NOMO-1 treated with dmso at 0.1 percent for 144 hours (cell line): ENCODE measurements around the gene ORC4.

Experiments
- DNase-seq: peaks from one replicate; lab custom pipeline; 2025; ENCODE audit not compliant: unreplicated experiment; lab: John Stamatoyannopoulos, UW

The ORC4 gene

DNA sequence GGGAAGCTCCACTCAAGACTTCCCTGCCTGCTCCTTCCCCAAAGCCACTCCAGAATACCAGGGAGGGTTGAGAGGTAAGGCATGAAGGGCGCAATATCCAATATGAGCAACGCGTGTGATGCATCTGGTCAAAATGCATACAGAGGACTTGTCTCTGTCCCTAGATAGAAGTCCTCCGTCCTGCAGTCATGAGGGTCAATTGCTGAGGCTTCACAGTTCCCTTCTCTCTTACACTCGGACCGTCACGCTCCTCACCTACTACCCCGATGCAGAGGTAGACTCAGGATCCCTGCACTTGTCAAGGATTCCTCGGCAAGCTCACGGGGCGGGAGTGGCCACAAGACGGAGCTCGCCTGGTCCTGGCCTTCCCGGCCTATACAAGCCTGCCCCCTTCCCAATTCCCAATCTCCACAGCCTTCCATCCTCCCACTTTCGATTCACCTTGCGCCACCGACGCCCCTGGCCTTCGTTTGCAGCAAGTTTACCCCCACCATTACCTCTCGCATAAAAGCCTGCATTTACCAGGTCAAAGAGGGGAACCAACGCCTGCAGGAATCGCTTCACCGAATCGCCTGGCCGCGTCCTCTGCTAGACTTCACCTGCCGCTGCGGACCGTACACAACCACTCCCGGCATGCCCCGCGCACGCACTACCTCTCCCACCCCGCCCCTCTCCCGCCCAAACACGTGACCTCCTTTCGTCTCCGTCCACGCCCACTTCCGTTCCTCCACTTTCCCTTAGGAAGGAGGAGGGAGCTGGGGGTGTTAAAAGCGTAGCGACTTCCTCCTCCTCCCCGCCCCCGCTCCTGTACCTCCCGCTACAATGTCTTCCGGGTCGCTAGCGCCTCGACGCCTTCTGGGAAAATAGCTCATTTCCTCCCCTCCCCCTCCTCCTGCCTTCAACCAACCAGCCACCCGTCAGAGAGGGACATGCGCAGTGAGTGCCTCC, at the start of gene ORC4:
TSS of gene ORC4 (minus strand) at position 627 of the 948 bp plus-strand sequence. CDS start 44,779 bp downstream, outside the sequence.
- peak; percentile 98 for DNase-seq

GRCh38 chr2:148067801-148068200, 47.3 kb upstream of the ORC4 start:
- no peak for DNase-seq

DNA sequence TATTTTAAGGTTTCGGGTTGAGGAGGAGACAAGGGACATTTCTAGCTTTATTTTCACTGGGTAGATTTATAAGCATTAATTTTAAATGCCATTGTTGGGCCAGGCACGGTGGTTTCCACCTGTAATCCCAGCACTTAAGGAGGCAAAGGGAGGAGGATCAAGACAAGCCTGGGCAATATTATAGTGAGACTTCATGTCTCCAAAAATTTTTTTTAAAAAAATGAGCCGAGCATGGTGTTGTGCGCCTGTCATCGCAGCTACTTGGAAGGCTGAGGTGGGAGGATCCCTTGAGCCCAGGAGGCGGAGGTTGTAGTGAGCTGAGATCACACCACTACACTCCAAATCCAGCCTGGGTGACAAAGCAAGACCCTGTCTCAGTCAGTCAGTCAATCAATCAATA, 45.4 kb upstream of the ORC4 start:
- DNase-seq: no peak

- DNase-seq: no peak
Measured at GRCh38 chr2:148063633-148064032, 43.1 kb upstream of the ORC4 start.

- no peak for DNase-seq
Measured at GRCh38 chr2:148058641-148059040, 38.1 kb upstream of the ORC4 start.

- DNase-seq: no peak
Measured at GRCh38 chr2:148052687-148053086, 32.1 kb upstream of the ORC4 start.

- DNase-seq: no peak
Measured at GRCh38 chr2:148049284-148049683, 28.7 kb upstream of the ORC4 start.

DNA sequence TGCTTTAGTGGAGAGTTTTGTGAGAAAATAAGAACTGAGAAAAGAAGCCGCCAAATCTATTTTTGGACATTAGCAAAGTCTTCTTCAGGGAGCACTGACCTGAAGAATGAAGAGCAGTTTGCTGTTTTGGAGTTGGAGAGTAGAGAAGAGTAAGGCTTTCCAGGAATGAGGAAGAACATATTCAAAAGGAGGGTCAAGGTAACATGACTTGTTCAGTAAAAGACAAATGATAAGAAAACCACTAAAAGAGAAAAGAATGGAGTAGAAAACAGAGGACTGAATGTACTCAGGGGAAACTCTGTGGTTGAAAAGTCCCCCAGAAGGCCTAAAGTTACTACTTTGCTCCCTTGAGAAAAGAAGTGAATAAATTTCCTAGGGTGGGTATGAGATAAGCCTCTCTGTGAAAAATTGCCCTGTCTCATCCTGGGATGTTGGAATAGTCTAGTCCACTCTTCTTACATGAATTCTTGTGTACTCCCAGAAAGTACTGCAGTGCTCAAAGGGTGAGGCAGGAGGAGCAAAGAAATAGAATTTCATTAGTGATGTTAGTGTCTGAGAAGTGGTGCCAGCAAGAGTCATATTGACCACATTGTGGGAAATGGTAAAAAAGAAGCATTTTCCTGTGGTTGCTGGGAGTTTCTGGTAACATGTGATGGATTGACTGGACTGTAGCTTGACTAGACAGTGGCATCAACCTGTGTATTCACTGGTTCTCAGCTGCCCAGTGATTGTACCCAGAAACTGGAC, 28.1 kb upstream of the ORC4 start:
- DNase-seq: no peak

GRCh38 chr2:148046802-148047201, 26.3 kb upstream of the ORC4 start:
- no peak for DNase-seq

DNA sequence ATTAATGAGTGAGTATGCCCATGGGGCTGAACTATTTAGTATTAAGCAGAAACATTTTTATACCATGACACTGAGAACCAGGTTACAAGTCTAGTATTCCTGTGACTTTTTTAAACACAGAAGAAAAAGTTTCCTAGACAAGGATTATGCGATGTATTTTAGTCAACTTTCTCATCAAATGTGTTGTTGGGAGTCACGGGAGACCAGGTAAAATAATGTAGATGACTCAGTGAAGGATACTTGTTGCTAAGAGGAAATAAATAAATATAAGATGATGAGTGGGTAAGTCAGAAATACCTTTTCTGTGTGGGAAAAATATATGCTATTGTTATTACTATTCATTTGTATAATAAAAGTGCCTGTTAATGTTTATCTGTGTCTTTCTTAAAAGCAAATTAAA, 23.8 kb upstream of the ORC4 start:
- DNase-seq: no peak

DNA sequence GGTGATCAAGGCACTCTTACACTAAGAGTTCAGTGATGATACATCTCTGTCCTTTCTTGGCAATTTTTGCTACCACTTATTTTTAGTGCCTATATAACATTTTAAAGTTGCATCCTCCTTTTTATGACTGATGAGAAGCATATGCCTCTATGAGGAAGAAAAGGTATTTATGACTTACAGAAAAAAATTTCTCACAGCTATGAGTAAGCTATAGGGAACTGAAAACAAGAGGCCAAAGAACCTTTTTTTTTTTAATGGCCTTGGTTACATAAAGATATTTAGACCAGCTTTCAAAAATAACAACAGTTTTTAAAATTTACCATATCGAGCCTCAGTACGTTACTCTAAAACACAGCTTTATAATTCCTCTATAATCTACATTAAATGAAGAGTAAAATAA, 21.7 kb upstream of the ORC4 start:
- peak; percentile 69 for DNase-seq

GRCh38 chr2:148039783-148040182, 19.2 kb upstream of the ORC4 start:
- DNase-seq: no peak

DNA sequence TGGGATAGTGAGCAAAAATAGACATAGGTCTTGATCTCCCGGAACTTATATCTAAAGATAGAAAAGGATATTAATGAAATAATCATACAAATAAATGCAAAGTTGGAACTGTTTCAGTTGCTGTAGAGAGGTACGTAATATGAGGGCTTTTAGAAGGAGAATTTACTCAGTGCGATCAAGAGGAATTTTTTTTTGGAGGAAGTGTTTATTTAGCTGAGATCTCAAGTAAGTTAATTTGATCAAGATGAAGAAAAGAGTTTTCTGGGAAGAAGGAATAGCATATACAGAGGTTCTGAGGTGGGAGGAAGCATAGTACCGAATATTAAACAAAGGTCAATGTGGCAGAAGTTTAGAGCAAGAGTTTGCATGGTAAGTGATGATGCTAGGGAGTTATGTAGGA, 11.7 kb upstream of the ORC4 start:
- no peak for DNase-seq

DNA sequence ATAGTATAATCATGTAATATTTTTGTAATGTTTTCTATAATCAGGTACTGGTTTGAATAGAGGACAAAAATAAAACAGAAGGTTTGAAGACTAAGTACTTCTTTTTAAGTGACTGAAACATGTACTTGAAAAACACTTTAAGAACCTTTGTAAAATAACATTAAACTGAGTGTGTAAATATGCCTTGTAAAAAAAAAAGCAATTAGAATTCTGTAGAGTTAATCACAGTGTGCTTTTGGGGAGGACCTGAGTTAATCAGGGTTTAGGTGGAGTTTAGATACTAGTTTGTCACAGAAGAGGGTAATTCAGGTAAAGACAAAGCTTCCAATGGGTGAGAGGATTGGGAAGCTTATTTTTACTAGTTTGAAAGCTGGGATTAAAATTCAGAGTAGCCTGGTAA, 10.6 kb upstream of the ORC4 start:
- no peak for DNase-seq

- no peak for DNase-seq
Measured at GRCh38 chr2:148028781-148029180, 8.2 kb upstream of the ORC4 start.

DNA sequence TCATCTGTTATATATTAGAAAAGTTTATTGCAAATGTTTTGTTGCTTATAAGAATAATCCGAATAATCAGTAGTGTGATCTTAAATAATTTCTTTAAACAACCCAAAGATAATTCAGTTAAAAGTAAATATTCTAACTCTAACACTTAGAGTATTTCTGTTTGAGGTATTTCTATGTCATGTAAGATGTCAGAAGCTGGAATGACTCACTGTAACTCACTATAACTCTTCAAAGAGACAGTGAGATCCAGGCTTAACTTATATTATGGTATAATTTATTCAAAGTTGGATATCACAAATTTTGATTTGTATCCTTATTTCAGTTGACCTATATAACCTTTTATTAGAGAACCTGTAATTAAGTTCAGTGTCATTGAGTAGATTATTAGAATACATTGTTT, 7.3 kb upstream of the ORC4 start:
- DNase-seq: no peak

DNA sequence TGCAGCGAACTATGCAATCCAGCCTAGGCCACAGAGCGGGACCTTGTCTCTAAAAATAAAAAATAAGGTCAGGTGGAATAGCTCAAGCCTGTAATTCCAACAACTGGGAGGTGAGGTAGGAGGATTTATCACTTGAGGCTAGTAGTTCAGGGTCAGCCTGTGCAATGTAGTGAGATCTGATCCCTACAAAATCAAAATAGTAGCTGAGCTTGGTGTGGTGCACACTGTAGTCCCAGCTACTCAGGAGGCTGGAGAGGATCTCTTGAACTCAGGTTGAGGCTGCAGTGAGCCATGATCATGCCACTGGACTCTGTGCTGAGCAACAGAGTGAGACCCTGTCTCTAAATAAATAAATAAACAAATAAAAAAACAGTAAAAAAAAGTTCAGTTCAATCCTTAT, 6.0 kb upstream of the ORC4 start:
- DNase-seq: no peak

DNA sequence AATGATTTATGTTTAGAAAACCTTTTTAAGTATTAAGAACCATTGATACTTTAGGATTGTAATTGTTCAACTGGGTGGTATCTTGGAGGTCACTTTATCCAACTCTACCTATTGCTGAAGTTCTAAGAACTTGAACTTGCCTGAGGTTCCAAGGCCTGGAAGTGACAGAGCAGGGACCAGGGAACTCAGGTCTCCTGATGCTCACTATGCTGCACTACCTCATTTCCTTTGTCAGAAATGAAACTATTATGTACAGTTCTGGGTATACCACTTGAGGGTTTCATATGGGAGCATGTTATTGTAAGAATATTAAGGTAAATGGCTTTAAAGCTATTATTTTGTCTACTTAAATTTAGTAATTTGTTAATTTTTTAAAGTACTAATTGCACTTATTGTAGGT, 3.3 kb upstream of the ORC4 start:
- DNase-seq: no peak

DNA sequence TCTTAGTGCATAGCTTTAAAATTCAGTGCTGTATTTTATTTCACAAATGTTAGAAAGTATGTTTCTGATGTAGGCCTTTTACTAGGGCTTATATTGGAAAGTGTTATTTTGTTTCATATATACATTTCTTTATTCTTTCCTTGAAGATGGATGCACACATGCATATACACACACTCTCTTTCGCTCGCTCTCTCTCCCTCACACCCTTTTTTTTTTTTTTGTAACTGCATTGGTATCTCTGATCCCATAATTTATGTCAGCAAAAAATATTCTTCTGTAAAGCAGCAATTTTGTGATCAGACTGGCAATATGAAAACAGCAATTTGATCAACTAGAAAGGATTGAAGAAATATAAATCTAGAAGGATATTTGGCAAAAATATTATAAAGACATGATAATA, 2.3 kb upstream of the ORC4 start:
- DNase-seq: no peak

DNA sequence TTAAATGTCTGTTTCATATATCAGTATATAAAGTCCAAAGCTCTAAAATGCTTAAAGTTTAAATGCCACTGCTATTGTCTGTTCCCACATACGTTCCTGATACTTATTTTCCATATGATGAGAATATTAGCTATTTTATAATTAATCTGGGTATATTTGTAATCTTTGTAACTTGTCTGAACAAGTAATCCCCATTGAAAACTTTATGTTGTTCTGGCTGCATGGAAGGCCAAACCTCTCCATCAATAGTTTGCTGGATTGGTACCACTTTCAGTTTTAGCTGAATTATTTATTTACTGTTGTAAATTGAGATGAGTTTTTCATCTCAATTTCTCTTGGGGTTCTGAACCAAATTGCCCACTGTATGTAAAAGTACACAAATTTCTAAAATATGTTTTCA, 1.8 kb upstream of the ORC4 start:
- no peak for DNase-seq

DNA sequence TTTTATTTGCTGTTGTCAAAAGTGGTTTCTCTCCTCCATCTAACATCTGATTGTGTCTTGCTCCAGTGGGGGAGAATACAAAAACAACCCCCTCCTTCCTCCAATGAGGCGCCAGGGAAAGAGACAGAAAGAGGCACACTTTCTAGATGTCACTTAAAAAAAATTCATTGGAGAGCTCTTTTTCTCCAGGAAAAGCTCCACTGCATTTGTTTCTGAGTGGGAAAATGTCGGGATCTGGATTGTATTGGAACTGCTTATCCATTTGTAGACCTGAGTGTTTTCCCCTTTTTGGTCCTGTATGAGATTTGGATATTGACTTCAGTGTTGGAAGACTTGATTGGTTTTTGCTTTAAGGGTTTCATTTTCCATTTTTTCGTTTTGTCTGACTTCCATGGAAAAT, 1.3 kb upstream of the ORC4 start:
- no peak for DNase-seq
